ENCODE results near the gene MIGA2. TPM values are rescaled to one million over a fixed set of nuclear protein-coding genes. Genes with fewer than 3 reads are reported as not detected.

MIGA2 gene
- total and polyA plus RNA-seq, 2 donors (not counting 1 experiment from before 2014, with no cell fraction given): 62.1 to 78.1 TPM

GRCh38 chr9:129113645-129114304, 77.3 kb downstream of the MIGA2 start:
- ATAC-seq (ENCODE audit: low read depth): no peak
- Histone ChIP-seq H3K27ac (ENCODE audit: low read length in 2 of 2) (no peak overlapping the region), H3K4me2 (replicated peaks; ENCODE audit: low read depth, low read length, poor library complexity, severe bottlenecking) (no peak overlapping the region), H2AFZ (ENCODE audit: insufficient read depth, low read depth, low read length, poor library complexity, severe bottlenecking) (no peak overlapping the region), H3K4me1 (ENCODE audit: control insufficient read depth in 2 of 2, insufficient read depth in 2 of 2, low read length in 2 of 2) (peaks cover 12 to 19% of the 10 kb centered on the region in 2 donors), H3K9me3 (ENCODE audit: control extremely low read depth in 1 of 3, control insufficient read depth in 2 of 3, insufficient read depth in 1 of 3, low read length in 2 of 3) (no peaks in the 10 kb centered on the region), H3K79me2 (ENCODE audit: control insufficient read depth, insufficient read depth, low read length) (peaks cover 68% of the 10 kb centered on the region), H3K36me3 (replicated peaks in 1 of 2; ENCODE audit: control extremely low read depth in 1 of 2, control insufficient read depth in 1 of 2, extremely low read depth in 1 of 2, insufficient read depth in 2 of 2, low read length in 1 of 2) (no peaks in the 10 kb centered on the region), H3K27me3 (replicated peaks in 1 of 4; ENCODE audit: control extremely low read depth in 1 of 4, control insufficient read depth in 3 of 4, insufficient read depth in 4 of 4, low read length in 3 of 4) (no peaks in the 10 kb centered on the region), H3K9ac (ENCODE audit: low read length) (no peak overlapping the region), H4K20me1 (ENCODE audit: control insufficient read depth, insufficient read depth, low read length, poor library complexity, severe bottlenecking) (peaks cover 7% of the 10 kb centered on the region), H3K4me3 (ENCODE audit: control extremely low read depth in 1 of 5, extremely low read depth in 1 of 5, insufficient read depth in 1 of 5, low read depth in 2 of 5, low read length in 4 of 5) (no peak overlapping the region)
- intact Hi-C loops (cut with micrococcal nuclease): loop anchor here (10.0 kb wide), 2 partner anchors 691 to 941 kb away; partner anchors contain the start of genes GPR107 and TOR1B
- H3K4me1 Mint-ChIP-seq: peaks cover 25% of the 10 kb centered on the region
- DNase-seq: no peak
- H3K4me3 Mint-ChIP-seq: no peak overlapping the region
- H3K27me3 Mint-ChIP-seq: no peaks in the 10 kb centered on the region
- no peak overlapping the region for H3K27ac Mint-ChIP-seq
- POLR2A ChIA-PET: no interaction called here
- no peak for TF ChIP-seq EZH2 (IDR thresholded peaks at IDR 0.05; ENCODE audit: borderline replicate concordance, insufficient read depth, low read depth, low read length, poor library complexity, severe bottlenecking)
- no peak for TF ChIP-seq CTCF (IDR thresholded peaks at IDR 0.05)
- no peaks in the 10 kb centered on the region for H3K9me3 Mint-ChIP-seq (ENCODE audit: insufficient read depth)
- CTCF ChIA-PET: interaction anchor here (0.6 to 4.4 kb wide), 4 partner anchors 9 to 29 kb away, joined by 3 to 18 read pairs (median 3); no protein-coding TSS in a partner anchor
- 77% methylated on average over 16 of the region's 17 CpGs for WGBS (ENCODE audit: insufficient coverage)

GRCh38 chr9:129118799-129119198, 82.4 kb downstream of the MIGA2 start:
- Mint-ChIP-seq H3K4me1 (peaks cover 7% of the 10 kb centered on the region), H3K27ac (no peak overlapping the region), H3K4me3 (no peak overlapping the region), H3K27me3 (no peaks in the 10 kb centered on the region), H3K9me3 (ENCODE audit: insufficient read depth) (no peaks in the 10 kb centered on the region)
- intact Hi-C loops (cut with micrococcal nuclease): loop anchor here (10.0 kb wide), 2 partner anchors 686 to 936 kb away; partner anchors contain the start of genes GPR107 and TOR1B
- no peak for ATAC-seq (ENCODE audit: low read depth)
- ChIA-PET CTCF (no interaction called here), POLR2A (no interaction called here)
- TF ChIP-seq CTCF (IDR thresholded peaks at IDR 0.05): no peak
- no peak for TF ChIP-seq EZH2 (IDR thresholded peaks at IDR 0.05; ENCODE audit: borderline replicate concordance, insufficient read depth, low read depth, low read length, poor library complexity, severe bottlenecking)
- H3K27ac ChIP-seq (ENCODE audit: low read length in 2 of 2): no peak overlapping the region
- peaks cover 89% of the 10 kb centered on the region for H3K79me2 ChIP-seq (ENCODE audit: control insufficient read depth, insufficient read depth, low read length)
- DNase-seq: no peak
- no peak overlapping the region for H3K4me2 ChIP-seq (replicated peaks; ENCODE audit: low read depth, low read length, poor library complexity, severe bottlenecking)
- H3K27me3 ChIP-seq (replicated peaks in 1 of 4; ENCODE audit: control extremely low read depth in 1 of 4, control insufficient read depth in 3 of 4, insufficient read depth in 4 of 4, low read length in 3 of 4): no peaks in the 10 kb centered on the region
- peaks cover 42% of the 10 kb centered on the region for H4K20me1 ChIP-seq (ENCODE audit: control insufficient read depth, insufficient read depth, low read length, poor library complexity, severe bottlenecking)
- 100% methylated on average over 1 of the region's 4 CpGs for WGBS (ENCODE audit: insufficient coverage)
- H3K36me3 ChIP-seq (replicated peaks in 1 of 2; ENCODE audit: control extremely low read depth in 1 of 2, control insufficient read depth in 1 of 2, extremely low read depth in 1 of 2, insufficient read depth in 2 of 2, low read length in 1 of 2): peaks cover 0 to 24% of the 10 kb centered on the region in 2 experiments
- no peak overlapping the region for H3K4me3 ChIP-seq (ENCODE audit: control extremely low read depth in 1 of 5, extremely low read depth in 1 of 5, insufficient read depth in 1 of 5, low read depth in 2 of 5, low read length in 4 of 5)
- H3K9ac ChIP-seq (ENCODE audit: low read length): no peak overlapping the region
- no peaks in the 10 kb centered on the region for H3K9me3 ChIP-seq (ENCODE audit: control extremely low read depth in 1 of 3, control insufficient read depth in 2 of 3, insufficient read depth in 1 of 3, low read length in 2 of 3)
- peaks cover 0 to 2% of the 10 kb centered on the region in 2 donors for H3K4me1 ChIP-seq (ENCODE audit: control insufficient read depth in 2 of 2, insufficient read depth in 2 of 2, low read length in 2 of 2)
- H2AFZ ChIP-seq (ENCODE audit: insufficient read depth, low read depth, low read length, poor library complexity, severe bottlenecking): no peak overlapping the region

Measured in B cell (primary cell).